H4 (cell line): ENCODE results near the gene KRTAP16-1. TPM values are rescaled to one million over a fixed set of nuclear protein-coding genes. Genes with fewer than 3 reads are reported as not detected.

ENCODE experiments used
- DNase-seq: peaks from one replicate; pipeline ENCODE4 v3.0.0-alpha.2; 2015; ENCODE audit warnings: low spot score
- total RNA-seq: library from RNA; depleted of rRNA; stranded (reverse); fragments of >200 nt; shearing (Covaris generic); gene quantifications from 2 replicates; pipeline ENCODE4 v1.2.3, GENCODE V29; 2014

The KRTAP16-1 gene
- total RNA-seq, 1 experiment from 2014 or later = not detected

DNA sequence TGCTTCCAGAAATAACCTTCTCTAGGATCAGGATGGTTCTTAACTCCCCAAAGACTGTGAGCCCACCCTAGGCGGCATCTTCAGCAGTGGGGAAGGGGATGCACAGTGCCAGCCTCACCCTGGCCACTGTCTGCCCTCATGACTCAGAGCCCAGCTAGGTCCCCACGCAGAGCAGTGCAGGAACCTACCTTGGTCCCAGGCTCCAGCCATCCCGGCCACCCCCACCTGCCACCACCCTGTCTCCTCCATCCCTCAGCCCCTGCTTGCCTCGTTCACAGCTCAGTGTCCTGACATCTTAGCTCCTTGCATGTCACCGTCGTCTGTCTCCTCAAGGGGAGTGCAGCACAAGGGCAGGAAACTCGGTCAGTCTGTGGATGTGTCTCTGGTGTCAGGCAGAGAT, 22.5 kb upstream of the KRTAP16-1 start:
- no peak for DNase-seq

DNA sequence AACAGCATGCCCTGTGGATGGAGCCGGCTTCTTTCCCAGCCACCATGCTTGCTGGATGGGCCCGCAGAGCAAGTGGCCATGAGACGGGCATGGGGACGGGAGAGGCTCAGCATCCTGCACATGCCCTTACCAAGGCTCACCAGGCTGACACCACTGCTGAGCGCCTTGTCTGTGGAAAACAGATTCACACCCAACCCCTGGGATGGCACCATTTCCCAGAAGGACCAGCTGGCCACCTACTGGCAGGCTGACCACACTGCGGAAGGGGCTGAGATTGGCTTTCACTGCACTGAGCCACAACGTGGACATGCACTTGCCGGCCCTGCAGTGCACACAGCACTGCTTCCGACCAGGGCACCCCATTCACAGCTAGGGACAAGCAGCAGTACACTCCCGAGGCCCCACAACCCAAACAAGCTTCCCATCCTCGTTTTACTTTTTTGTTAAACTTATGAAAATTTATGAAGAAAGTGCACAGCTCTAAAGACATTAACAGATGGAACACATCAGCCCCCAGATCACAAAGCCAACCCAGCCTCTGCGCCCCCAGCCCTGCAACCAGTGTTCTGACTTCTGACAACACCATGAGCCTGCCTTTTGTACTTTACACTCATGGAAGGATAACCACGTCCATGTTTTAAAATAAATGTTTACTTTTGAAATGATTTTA, 20.3 kb upstream of the KRTAP16-1 start:
- DNase-seq = peak; percentile 48

DNA sequence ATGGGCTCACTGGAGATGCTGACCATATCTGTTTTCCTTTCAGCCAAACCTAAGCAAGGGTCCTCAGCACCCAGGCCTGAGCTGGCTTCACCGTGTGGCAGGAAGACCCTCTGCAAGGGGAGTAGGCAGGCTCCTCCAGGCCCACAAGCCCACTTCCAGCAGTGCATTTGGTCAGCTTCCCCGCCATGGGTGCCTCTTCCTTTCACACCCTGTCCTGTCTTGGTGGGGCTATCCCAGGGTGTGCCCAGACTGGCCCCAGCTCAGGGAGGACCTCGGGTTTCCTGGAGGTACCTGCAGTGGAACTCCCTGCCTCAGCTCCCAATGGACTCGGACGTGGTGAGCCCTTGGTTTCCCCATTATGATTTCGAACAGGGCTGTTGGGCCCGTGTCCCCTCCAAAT, 19.1 kb upstream of the KRTAP16-1 start:
- DNase-seq = no peak

DNA sequence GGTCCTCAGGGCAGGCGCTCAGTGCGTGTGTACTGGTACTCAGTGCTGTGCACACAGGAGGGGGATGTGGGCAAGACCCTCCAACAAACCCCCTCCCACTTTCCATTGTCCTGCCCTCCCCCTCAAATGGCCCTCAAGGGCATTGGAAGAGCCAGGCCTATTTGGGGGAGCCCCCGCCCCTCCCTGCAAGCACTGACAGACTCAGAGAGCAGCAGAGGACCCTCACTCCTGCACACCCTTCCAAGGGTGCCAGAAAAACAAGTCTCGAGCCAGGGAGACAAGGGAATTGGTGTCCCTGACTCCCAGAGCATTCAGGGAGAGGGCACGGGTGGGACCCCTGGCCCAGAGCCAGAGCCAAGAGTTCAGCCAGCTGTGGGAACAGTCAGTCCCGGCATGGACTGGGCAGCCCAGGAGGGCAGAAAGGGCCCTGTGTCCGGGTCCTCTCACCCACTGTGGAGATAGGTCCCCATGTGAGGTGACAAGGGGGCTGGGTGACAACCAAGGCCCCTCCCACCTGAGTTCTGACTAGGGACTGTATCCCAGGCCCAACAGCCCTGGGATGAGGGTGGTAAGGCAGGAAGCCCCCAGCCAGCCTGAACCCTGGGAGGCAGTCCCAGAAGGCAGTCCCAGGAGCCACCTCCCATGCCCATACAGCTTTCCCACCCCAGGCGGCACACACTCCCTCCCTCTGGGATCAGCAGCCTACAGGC, 18.5 kb upstream of the KRTAP16-1 start:
- DNase-seq = no peak

DNA sequence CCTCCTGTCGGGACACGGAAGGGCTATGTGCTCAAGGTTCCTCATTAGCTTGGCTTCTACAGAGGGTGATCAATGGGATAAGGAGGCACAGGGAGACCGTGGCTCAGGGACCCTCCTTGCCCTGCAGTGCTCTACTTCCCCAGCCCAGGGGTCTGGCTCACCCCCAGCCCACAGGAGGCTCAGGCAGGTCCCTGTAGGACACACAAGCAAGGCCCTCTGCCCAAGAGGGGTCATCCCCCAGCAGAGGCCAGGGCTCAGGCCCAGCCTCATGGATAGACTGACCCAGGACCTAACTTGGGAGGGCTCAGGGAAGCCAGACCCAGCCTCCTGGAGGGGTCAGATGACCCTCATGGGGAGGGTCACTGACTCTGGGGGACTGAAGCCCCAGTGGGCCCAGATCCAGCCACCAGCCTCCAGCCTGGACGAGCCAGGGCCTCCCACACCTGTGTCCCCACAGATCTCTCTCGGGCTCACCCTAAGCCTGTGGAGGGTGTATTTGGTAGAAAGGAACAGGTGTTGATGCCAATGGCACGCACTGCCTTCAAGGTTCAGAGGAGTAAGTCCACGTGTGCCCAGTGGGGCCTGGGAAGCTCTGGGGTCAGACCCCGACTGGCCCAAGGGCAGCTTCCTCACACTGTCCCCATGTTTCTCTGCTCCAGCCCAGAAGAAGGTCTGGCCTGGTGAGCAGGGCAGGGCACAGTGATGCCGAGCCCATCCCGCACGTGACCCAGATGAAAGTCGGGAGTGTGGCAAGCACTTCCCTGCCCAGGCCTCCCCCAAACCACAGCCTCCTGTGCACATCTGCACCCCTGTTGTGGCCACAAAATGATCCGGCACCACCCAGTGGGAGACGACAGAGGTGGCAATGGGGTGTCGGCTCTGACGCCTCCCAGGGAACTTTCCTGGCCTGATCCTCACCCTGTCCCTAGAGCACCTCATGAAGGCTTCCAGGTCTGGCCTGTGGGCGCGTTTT, 17.4 kb upstream of the KRTAP16-1 start:
- no peak for DNase-seq

DNA sequence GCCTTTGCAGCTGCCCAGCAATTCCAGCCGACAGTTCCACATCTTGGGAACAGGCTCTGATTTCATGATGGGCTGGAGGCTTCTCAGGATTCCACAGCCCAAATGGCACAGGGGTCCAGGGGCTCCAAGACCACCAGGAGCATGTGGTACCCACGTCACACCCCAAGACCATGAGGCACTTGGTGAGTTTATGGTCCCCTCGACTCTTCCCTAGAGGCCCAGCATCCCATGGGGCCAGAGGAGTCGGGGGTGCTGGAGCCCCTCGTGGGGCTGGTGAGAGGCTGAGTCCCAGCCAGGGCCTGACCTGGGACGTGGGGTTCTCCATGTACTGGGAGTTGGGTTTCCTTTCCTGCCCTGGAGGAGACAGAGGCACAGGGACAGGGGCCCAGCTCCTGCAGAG, 16.5 kb upstream of the KRTAP16-1 start:
- no peak for DNase-seq

DNA sequence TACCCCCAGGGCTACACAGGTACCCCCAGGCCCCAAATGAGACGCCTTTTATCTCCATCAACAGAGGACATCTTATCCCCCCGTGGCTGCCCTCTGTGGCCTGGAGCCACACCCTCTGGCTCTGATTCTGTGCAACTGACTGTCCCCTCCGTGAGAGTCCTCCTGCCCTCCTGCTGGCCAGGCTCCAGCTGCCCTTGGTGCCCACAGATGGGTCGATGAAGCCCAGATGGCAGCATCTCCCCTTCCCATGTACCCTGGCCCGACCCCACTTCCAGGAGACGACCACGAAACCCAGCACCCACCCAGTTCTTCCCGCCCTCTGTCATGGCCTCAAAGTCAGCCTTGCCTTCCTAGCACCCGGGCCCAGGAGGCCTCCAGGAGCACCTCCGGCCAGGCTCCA, 16.0 kb upstream of the KRTAP16-1 start:
- no peak for DNase-seq

DNA sequence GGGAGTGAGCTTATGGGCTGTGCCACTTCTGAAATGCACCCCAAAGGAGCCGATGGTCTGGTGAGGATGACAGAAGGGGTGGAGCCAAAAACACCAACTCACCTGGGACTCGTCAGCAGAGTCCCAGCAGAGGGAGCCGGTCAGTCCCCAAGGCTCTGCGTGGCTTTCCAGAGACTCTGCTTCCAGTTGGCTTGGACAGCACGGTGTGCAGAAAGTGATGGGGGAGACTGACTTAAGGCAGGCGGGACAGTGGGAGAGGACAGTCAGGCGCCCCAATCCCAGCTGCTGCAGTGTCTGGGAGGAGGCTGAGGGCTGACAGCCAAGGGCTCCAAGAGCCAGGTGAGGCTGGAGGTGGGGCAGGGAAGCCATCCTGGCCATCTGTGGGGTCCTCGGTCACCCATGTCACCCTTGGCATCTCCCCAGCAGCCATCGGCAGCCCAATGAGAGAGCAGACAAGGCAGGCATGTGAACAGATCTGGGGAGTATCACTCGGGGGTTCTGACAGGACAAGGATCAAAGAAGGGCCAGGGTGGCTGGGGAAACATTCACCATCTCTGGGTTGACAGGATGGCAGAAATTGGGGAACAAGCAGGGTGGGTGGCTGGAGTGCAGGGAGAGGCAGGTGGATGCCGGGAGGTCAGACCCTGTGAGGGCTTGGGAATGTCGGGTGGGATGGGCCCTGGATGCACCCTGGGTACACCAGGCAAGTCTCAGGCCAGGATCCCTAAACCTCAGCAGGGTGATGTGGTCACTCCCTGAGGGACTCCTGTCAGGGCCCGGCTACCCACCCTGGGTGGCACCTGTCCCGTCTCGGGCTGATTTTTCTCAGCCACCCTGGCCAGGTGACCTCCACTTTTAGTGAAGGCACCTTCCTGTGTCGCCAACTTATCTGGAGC, 15.3 kb upstream of the KRTAP16-1 start:
- peak; percentile 33 for DNase-seq

DNA sequence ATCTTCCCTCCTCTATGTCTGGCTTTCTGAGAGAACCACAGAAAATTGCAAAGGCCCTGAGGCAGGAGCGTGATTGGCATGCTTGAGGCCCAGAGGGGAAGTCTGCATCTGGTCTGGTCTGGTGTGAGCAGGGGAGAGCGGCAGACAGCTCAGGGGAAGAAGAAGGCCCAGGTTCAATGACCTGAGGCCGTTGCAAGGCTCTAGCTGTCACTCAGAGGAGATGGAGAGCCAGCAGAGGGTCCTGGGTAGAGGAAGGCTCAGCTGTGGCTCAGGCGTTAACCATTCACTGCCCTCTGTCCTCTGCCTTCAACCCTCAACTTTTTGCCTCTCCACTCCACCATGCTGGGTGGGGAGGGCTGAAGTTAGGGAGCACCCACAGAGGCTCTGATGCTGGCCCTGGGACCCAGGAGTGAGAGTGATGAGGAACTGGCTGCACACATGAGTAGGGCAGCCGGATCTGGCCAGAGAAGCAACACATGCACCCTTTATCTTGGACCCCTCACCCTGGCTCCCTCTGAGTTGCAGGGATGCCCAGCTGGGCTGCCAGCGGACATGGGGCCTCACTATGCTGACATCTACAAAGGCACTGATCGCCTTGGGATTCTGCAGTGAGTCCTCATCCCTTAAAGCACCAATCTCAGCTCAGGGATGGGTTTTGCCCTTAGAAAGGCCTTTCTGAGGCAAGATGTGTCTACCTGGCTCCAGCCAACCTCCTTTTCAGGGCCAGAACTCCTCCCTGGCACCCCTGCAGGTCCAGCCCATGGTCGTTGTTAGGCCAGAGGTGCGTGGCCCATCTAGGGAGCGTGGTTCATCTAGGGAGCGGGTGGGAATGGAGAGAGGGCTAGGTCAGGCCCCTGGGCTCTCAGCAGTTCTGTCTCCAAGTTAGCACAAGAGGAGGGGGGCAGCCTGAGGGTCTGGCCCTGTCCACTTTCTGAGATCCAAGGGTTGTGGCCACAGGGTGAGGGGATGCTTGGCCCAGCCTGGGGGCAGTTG, 14.1 kb upstream of the KRTAP16-1 start:
- no peak for DNase-seq

DNA sequence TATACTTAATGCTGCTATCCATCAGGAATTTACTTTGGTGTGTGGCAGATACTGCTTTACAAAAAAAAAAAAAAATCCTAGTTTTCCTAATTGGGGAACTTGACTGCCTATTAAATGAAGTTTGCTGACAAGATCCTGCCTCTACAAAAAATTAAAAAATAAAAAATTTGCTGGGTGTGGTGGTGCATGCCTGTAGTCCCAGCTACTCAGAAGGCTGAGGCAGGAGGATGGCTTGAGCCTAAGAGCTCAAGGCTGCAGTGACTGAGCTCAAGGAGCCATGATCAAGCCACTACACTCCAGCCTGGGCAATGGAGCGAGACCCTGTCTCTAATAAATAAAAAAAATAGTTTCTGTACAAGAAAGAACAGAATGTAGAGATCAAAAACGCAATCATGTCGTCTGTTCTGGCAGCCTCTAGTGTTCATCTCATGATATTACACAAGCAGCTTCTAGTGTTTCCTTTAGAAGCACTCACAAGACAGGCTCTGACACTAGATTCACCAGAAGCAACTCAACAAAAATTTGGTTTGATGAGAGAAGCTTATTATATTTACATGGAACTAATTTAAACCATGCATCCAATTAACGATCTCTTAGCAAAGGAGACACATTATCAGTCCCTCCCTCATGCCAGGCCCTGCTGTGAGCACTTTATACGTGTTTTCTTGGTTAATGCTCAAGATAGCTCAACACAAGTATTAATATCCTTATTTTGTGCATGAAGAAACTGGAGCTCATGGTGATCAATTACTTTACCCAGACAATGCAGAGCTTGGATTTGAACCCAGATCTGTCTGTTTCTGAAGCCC, 13.2 kb upstream of the KRTAP16-1 start:
- peak; percentile 45 for DNase-seq

DNA sequence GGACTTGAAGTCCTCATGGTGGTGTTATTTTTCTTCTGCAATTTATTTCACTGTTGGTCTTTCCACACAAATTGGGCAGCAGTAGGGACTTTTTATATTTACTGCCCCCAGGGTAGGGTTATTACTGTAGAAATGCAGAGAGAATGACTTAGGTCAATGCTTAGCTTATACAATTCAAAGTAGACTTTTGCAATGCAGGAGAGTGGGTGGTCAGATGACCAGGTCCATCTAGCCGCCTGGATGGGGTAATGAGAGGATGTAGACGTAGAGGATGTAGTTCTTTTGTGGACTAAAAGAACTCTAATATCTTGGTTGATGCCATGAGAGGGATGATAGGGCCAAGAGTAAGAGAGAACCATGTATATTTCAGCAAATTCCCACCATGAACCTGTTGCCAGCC, 9.1 kb upstream of the KRTAP16-1 start:
- no peak for DNase-seq

DNA sequence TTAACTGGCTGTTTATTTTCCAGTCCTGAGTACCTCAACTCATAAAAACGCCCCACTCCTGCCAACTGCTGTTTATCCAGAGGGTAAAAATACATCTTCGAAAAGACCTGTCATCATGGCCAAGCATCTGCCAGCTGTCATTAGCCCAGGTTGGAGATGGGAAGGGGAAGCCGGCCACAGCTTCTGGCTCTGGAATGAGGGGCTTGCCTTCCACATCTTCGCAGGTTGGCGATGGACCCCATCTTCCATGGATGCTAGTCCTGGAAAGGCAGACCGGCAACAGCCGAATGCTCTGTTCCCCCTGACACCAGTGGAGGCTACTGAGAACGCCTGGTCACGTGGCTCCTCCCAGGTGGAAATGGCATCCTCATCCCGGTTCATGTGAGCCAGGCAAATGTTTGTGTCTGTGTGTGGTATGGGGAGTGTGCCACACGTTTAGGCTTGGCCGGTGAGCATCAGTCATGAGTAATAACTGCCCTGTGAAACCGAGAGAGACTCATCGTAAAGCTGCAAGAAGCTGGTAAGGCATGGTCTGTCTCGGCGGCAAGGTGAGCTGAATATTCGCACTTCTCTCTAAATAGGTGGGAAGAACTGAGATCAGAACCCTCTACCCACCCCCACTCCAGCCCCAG, 6.8 kb upstream of the KRTAP16-1 start:
- no peak for DNase-seq

DNA sequence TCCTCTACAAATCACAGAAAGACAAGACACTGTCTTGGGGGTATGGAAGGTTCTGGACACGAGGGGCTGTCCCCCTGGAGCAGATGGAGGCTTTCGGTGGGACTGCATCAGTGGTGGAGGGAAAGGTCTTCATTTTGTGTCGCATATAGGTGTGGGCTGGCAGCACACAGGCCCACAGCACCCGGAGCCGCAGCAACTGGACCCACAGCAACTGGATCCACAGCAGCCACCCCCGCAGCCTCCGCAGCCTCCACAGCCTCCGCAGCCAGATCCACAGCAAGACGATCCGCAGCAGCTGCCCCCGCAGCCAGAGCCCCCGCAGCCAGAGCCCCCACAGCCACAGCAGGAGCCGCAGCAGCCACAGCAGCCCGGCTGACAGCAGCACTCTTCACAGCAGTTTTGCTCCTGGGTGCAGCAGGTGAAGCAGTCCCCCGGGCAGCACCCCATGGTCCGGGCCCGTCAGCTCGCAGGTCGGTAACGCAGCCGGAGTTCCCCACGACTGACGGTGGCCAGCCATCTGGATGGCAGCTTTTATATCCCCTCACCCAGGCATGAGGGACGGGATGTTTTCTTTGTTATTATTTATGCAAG, 6.2 kb upstream of the KRTAP16-1 start, which contains the start of gene KRTAP17-1:
Gene KRTAP17-1, minus strand, starts transcription at position 507 of the 591 bp plus-strand sequence. Its CDS starts 60 bp downstream, at position 447.
- DNase-seq = no peak

DNA sequence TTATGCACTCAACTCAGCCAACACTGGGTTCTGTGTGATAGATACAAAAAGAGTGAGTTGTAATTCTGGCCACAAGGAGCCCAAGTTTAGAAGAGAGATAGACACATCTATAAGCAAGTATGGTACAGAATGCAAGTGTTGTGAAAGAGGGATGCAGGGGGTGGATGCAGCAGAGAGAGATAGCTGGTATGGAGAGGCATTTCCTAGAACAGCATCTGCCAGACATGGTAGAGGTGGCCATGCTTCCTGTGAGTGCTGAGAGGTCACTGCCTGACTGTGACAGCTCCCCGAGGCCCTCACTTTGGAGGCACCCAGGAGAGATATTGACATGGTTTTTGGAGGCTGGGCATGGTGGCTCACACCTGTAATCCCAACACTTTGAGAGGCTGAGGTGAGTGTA, 2.0 kb upstream of the KRTAP16-1 start:
- no peak for DNase-seq

DNA sequence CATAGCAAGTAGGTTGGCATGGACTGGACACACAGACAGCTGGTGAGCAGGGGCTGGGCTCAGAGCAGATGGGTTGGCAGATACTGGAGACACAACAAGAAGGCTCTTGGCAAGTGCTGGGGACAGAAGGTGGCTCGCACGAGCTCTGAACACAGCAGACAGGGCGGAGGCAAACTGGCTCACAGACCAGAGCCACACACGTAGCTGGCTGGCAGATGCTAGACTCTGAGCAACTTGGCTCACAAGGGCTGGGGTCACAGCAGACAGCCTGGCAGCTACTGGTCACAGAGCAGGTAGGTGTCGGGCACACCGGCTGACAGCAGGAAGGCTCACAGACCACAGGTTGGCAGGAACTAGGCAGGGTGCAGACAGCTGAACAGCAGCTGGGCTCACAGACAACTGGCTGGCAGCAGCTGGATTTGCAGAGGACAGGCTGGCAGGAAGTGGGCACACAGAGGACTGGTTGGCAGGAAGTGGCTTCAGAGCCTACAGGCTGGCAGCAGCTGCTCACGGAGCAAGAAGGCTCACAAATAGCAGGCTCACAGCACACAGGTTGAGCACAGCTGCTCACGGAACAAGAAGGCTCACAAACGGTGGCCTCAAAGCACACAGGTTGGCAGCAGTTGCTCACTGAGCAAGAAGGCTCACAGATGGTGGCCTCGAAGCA, 725 bp downstream of the KRTAP16-1 start:
- DNase-seq = peak; percentile 88

DNA sequence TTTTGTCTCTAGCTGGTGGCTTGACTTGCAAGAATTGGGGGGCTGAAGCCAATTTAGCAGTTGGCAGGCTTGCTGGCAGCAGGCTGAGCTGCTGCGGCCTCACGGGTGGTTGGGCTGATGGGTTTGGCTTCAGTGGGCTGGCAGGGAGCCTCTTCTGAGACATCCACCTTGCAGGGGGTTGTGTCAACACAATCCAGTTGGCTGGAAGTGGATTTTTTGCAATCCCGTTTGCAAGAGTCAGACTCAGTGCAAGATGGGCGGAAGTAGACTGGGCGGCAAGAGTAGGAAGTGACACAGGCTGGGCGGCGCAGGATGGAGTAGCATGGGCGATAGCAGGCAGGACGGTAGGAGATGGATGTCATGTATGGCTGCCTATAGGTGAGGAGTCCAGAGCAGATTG, 1.5 kb downstream of the KRTAP16-1 start:
- no peak for DNase-seq

DNA sequence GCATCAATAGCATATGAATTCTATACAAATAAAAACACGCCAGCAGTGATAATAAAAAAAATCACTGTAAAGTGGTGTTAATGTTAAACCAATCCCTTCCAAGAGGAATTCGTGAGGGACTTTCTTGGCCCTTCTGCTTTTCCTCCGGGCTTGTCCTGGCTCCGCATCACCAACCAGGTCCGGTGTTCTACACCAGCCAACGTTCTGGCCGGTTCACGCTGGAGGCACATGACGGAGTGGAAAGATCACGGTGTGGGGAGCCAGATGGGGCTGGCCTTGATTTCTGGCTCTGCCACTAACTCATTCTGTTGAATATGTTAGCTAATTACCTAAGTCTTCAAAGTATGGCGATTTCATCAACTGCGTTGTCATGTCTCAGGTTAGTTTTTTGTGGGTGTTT, 5.0 kb downstream of the KRTAP16-1 start:
- no peak for DNase-seq

DNA sequence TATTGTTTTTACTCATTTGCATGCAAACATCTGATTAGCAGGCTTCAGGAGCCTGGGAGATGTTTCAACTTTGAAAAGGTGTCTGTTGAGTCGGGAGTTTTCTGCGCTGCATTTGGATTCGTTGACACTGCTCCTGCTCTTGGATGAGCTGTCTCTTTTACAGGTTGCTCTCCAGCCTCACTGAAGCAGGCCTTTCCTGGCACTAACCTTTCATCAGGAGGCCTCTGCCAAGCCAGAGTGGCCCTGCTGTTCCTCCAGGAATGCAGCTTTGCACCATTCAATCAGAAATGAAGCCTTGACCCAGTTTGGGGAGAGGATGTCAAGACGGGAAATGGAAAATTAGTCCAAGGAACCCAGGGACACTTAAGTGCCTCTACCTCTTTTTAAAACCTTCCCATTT, 6.1 kb downstream of the KRTAP16-1 start:
- DNase-seq = no peak
